ENCODE data around the gene PCDHGB4. TPM values are rescaled to one million over a fixed set of nuclear protein-coding genes. Genes with fewer than 3 reads are reported as not detected.

The PCDHGB4 gene
- total and polyA plus RNA-seq, 2 of the 8 experiments (the other 6 are each of a cell fraction or from before 2014, with no cell fraction given): 8.0 to 9.1 TPM

DNA sequence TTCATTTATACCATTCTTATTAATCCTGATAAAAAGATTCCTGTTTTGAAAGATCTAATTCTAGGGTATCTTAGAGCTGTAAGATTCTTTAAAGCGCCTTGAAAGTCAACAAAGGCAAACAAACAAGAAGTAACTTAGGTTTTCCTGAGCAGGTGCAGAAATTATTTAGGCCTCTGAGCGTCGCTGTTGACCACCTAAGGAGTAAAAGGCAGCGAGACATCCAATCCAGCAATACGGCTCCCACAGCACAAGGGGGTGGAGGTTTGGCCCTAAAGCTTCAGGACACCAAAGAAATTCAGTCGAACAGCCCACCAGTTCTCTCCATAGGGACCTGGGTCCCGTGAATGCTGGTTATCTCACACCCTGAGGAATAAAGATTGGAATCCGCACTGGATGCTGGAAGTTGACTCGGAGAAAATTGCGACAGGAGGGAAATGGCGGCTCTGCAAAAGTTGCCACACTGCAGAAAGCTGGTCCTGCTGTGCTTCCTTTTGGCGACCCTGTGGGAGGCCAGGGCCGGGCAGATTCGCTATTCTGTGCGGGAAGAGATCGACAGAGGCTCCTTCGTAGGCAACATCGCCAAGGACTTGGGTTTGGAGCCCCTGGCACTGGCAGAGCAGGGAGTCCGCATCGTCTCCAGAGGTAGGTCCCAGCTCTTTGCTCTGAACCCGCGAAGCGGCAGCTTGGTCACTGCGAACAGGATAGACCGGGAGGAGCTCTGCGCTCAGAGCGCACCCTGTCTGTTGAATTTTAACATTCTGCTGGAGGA lies 48.8 kb upstream of the PCDHGB4 start, which contains the start of gene PCDHGA2:
Gene PCDHGA2 (plus strand): TSS at position 223 of the 769 bp plus-strand sequence.
- Histone ChIP-seq H3K4me1 (replicated peaks in 1 of 4; ENCODE audit: control insufficient read depth in 3 of 4, insufficient read depth in 4 of 4, low read length in 3 of 4) (no peaks in the 10 kb centered on the region), H4K20me1 (replicated peaks in 1 of 2; ENCODE audit: control insufficient read depth in 1 of 2, insufficient read depth in 2 of 2, low read length in 2 of 2) (no peaks in the 10 kb centered on the region), H4K91ac (replicated peaks; ENCODE audit: insufficient read length, low read length) (no peak within 1 kb of the TSS), H3K36me3 (ENCODE audit: control insufficient read depth in 2 of 4, insufficient read depth in 4 of 4, low read length in 3 of 4) (no peaks in the 10 kb centered on the region), H2BK12ac (ENCODE audit: low read depth, low read length) (no peak within 1 kb of the TSS), H2BK20ac (ENCODE audit: low read length) (no peak within 1 kb of the TSS), H2BK120ac (replicated peaks; ENCODE audit: low read depth, low read length) (no peak within 1 kb of the TSS), H3K4ac (replicated peaks; ENCODE audit: insufficient read length, low read depth, low read length) (no peak within 1 kb of the TSS), H3K79me1 (ENCODE audit: low read depth, low read length) (no peaks in the 10 kb centered on the region), H3K27ac (ENCODE audit: low read depth, low read length) (no peak within 1 kb of the TSS), H4K5ac (ENCODE audit: insufficient read length, low read depth, low read length) (no peak within 1 kb of the TSS), H3K27me3 (replicated peaks in 1 of 4; ENCODE audit: control insufficient read depth in 3 of 4, extremely low read depth in 1 of 4, insufficient read depth in 3 of 4, low read length in 3 of 4) (no peaks in the 10 kb centered on the region), H3K9ac (replicated peaks in 1 of 4; ENCODE audit: extremely low read depth in 1 of 4, low read depth in 3 of 4, low read length in 3 of 4) (no peak within 1 kb of the TSS), H3K23me2 (ENCODE audit: low read depth, low read length) (no peaks in the 10 kb centered on the region), H3K9me3 (ENCODE audit: insufficient read depth in 2 of 2, low read depth in 1 of 2, low read length in 1 of 2) (peaks cover 17 to 37% of the 10 kb centered on the region in 2 experiments; a peak in 3 of 4 replicates), H3K56ac (replicated peaks; ENCODE audit: insufficient read length, low read depth, low read length) (no peak within 1 kb of the TSS), H2BK15ac (ENCODE audit: low read length) (no peak within 1 kb of the TSS), H3K4me3 (ENCODE audit: extremely low read depth in 1 of 4, insufficient read depth in 2 of 4, low read depth in 3 of 4, low read length in 4 of 4) (no peak within 1 kb of the TSS), H2AFZ (ENCODE audit: low read length) (no peak within 1 kb of the TSS), H3K23ac (ENCODE audit: insufficient read length) (no peak within 1 kb of the TSS), H4K8ac (ENCODE audit: extremely low read depth, insufficient read depth, low read length) (peak within 1 kb of the TSS; percentile 57; the same call in 1 of the 2 replicates), H3K18ac (ENCODE audit: extremely low read depth, low read length) (no peak within 1 kb of the TSS), H2AK5ac (ENCODE audit: low read depth, low read length) (no peak within 1 kb of the TSS), H3K79me2 (ENCODE audit: control insufficient read depth in 1 of 2, insufficient read depth in 2 of 2, low read length in 2 of 2) (no peaks in the 10 kb centered on the region), H2BK5ac (ENCODE audit: low read depth, low read length) (no peak within 1 kb of the TSS), H3K4me2 (ENCODE audit: insufficient read depth in 1 of 2, low read depth in 2 of 2, low read length in 2 of 2) (no peak within 1 kb of the TSS), H3K14ac (ENCODE audit: insufficient read length) (no peak within 1 kb of the TSS)
- POLR2A ChIA-PET (ENCODE audit: partially characterized antibody): interaction anchor here (0.8 to 2.8 kb wide), 4 partner anchors 8 to 75 kb away, joined by 3 to 15 read pairs (median 4); partner anchors contain the start of genes PCDHGA1, PCDHGB1 and TAF7
- TF ChIP-seq EGR1 (IDR thresholded peaks at IDR 0.05; ENCODE audit: borderline replicate concordance, low read depth, low read length): no peak
- peak; percentile 58 to 65 for TF ChIP-seq RAD21 (IDR thresholded peaks at IDR 0.05 in 1 of 2, conservative IDR thresholded peaks at IDR 0.05 in 1 of 2; ENCODE audit: low read depth in 2 of 2, low read length in 2 of 2)
- TF ChIP-seq SIN3A (conservative IDR thresholded peaks at IDR 0.05 in 1 of 2, IDR thresholded peaks at IDR 0.05 in 1 of 2; ENCODE audit: low read depth in 1 of 2, low read length in 2 of 2): no peak
- TF ChIP-seq CTCF (IDR thresholded peaks at IDR 0.05; ENCODE audit: control extremely low read depth in 1 of 3, insufficient read depth in 1 of 3, low read depth in 1 of 3, low read length in 3 of 3): peak; percentile 10 to 77 (median 60)
- 0 out of 2 replicates have a peak, but pooled peaks have one; percentile 36 for TF ChIP-seq YY1 (IDR thresholded peaks at IDR 0.05; ENCODE audit: low read depth, low read length)
- peak; percentile 32; the same call in 1 of the 2 replicates for TF ChIP-seq CEBPB (IDR thresholded peaks at IDR 0.05; ENCODE audit: low read depth, low read length)
- WGBS, 2 experiments (ENCODE audit: extremely low coverage in 1 of 2, insufficient coverage in 1 of 2, insufficient read length in 1 of 2, insufficient replicate concordance in 2 of 2, low coverage in 1 of 2, low lambda C conversion rate in 2 of 2, missing lambda C conversion rate in 1 of 2): 81% methylated on average over 27 of the region's 27 CpGs; no CpG with 5 or more reads in 1 of the 2 experiments
- CTCF ChIA-PET (ENCODE audit: partially characterized antibody): interaction anchor here (0.6 to 3.8 kb wide), 48 partner anchors 8 to 442 kb away, joined by 3 to 40 read pairs (median 4); partner anchors contain the start of genes PCDHB10, PCDHB11, PCDHB12 and PCDHB14
- FAIRE-seq (peak; percentile 24), DNase-seq (ENCODE audit: low read depth in 1 of 2, low spot score in 2 of 2) (no peak)

Measured in H1 (cell line).